SK-MEL-5 (cell line): ENCODE data around the gene FOXRED2. TPM values are rescaled to one million over a fixed set of nuclear protein-coding genes. Genes with fewer than 3 reads are reported as not detected.
A peak's percentile ranks its signal among the peaks of the same experiment; 100 is the strongest.
"Not testable (repeated sequence)": the region's sequence is repeated elsewhere in the genome, so short reads cannot be mapped to it uniquely, and the experiment has no call there.

ENCODE experiments used
- DNase-seq: peaks from one replicate; pipeline ENCODE4 v3.0.0-alpha.2; 2016; ENCODE audit warnings: low read depth, low spot score
- in situ Hi-C: cut with HindIII; loops from 2 replicates; pipeline ENCODE4 v1.10.0; 2016; ENCODE audit warnings: low sequenced_read_pairs, high pct_unique_total_duplicates, low pct_unique_long_range_greater_than_20kb
- total RNA-seq: library from RNA; depleted of rRNA; stranded (reverse); fragments of >200 nt; shearing (Covaris generic); gene quantifications from 2 replicates; pipeline ENCODE4 v1.2.3, GENCODE V29; 2014

The FOXRED2 gene
- total RNA-seq, 1 experiment from 2014 or later, result 15.2 TPM

GRCh38 chr22:36461665-36462649 lies 44.9 kb downstream of the FOXRED2 start:
- in situ Hi-C loops, result no loop called here
- no peak for DNase-seq

GRCh38 chr22:36460202-36460601 lies 46.6 kb downstream of the FOXRED2 start:
- in situ Hi-C loops, result no loop called here
- DNase-seq, result no peak

DNA sequence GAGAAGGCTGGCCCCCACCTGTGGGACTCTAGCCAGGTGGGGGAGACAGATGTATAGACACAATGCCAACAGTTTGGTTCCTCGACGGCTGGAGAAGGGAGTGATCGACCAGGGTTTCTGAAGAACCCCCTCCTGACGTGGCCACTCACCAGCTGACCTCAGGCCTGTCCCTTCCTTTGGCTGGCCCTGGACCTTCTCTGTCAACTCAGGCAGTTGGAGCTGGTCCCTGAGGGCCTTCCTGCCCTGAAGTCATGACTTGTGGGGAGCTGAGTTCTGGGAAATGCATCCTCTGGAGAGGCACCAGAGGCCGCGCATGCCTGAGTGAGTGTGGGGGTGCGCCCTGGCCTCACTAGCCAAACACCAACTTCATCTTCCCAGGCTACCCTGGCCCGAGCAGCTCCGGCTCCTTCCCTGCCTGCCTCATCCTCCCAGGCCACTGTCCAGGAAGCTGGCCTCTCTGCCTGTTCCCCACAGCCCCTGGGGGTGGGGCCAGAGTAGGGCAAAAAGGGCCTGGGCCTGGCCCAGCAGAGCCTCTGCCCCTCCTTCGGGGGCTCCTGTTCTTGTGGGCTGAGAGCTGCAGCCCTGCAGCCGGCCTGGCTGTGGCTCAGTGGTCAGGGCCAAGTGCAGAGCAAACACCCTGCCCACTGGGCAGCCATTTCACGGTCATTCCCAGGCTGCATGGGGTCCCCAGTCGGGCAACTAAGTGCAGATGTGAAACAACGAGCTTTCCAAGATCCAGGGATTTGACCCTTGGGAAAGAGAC lies 49.0 kb downstream of the FOXRED2 start:
- in situ Hi-C loops, result no loop called here

DNA sequence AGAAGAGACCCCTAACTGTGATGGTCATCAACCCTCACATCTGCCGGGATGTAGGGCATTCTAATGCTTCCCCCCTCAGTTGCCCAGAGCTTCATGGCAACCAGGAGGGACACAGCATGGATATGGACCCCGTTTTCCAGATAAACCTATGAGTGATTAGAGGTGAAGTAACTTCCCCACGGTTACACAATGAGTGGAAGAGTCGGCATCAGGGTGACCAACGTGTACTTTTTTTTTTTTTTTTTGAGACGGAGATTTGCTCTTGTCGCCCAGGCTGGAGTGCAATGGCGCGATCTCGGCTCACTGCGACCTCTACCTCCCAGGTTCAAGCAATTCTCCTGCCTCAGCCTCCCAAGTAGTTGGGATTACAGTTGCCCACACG lies 50.4 kb downstream of the FOXRED2 start:
- in situ Hi-C loops, result no loop called here
- no peak for DNase-seq

More for the DNA sequence above, 49.0 kb downstream of the FOXRED2 start:
- no peak for DNase-seq

- in situ Hi-C loops, result no loop called here
These were observed 51.0 kb downstream of the FOXRED2 start for GRCh38 chr22:36455571-36456463.

GRCh38 chr22:36454916-36455570 lies 51.8 kb downstream of the FOXRED2 start:
- peak; percentile 78 for DNase-seq
- in situ Hi-C loops, result no loop called here

More at GRCh38 chr22:36455571-36456463, 51.0 kb downstream of the FOXRED2 start:
- no peak for DNase-seq

- in situ Hi-C loops, result no loop called here
- no peak for DNase-seq
These were observed 52.9 kb downstream of the FOXRED2 start for GRCh38 chr22:36453855-36454378.

- in situ Hi-C loops, result not testable (repeated sequence)
These were observed 53.7 kb downstream of the FOXRED2 start for GRCh38 chr22:36452978-36453607.

GRCh38 chr22:36452250-36452977 lies 54.4 kb downstream of the FOXRED2 start:
- in situ Hi-C loops, result no loop called here
- DNase-seq, result no peak

More at GRCh38 chr22:36452978-36453607, 53.7 kb downstream of the FOXRED2 start:
- not testable (repeated sequence) for DNase-seq

GRCh38 chr22:36450923-36451322 lies 55.9 kb downstream of the FOXRED2 start:
- DNase-seq, in situ Hi-C loops: not testable (repeated sequence)

DNA sequence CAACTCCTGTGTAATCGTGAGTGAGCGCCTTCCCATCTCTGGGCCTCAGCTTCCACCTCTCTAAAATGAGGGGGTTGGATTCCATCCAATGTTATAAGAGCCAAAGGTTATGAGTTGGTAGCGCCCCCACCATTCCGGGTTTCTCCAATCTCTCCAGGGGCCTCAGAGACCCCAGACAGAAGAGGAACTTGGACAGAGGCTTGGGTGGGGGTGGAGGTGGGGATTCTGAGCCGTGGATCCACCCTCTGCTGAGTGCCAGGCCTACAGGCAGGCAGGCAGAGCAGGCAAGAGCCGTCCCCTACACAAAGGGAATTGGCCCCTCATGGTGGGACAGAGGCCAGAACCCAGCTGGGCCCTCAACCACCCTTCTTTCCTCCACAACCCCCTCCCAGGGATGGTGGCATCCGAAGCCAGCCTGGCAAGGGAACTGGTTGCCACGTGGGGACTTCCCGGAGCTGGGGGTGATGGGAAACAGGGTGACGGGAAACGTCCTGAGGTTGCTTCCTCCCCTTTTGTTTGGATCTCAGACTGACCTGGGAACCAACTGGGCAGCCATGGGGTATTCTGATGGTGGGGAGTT lies 57.2 kb downstream of the FOXRED2 start:
- in situ Hi-C loops, result no loop called here
- DNase-seq, result no peak

DNA sequence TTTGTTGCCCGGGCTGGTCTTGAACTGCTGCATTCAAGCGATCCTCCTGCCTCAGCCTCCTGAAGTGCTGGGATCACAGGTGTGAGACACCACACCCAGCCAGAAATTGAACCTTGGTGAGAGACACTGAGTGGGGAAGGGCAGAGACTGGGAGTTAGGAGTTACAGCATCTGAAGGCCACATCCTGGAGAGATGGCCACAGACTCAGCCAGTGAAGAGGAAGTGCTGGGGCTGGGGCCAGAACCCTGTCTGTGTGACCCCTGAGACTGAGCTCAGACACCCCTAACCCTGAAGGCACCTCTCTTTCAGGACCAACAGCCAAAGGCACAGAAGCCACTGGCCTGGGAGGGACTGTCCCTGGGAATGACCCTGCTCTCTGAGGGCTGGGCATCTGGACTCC lies 59.2 kb downstream of the FOXRED2 start:
- in situ Hi-C loops, result no loop called here
- no peak for DNase-seq

GRCh38 chr22:36445158-36445668 lies 61.6 kb downstream of the FOXRED2 start:
- DNase-seq, result peak; percentile 72
- in situ Hi-C loops, result no loop called here

DNA sequence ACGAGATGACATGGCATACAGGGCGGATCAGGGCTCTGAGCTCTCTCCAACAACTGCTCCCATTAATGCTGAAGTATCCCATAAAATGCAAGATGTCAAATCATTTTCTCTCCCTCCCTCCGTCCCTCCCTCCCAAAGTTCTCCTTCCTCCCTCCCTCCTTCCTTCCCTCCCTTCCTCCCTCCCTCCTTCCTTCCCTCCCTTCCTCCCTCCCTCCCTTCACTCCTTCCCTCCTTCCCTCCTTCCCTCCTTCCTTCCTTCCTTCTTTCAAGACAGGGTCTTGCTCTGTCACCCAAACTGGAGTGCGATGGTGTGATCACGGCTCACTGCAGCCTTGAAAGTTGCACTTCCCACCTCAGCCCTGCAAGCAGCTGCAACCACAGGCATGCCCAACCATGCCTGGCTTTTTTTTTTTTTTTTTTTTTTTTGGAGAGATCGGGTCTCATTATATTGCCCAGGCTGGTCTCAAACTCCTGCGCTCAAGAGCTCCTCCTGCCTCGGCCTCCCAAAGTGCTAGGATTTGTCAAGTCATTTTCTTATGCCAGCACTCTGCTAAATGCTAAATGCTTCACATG lies 63.6 kb downstream of the FOXRED2 start:
- in situ Hi-C loops, result no loop called here
- no peak for DNase-seq
